B cell (primary cell): ENCODE data around the gene HHAT.

Source experiments
- EZH2 ChIP-seq: IDR thresholded peaks from 2 replicates; pipeline ENCODE4 v1.6.1; 2012; ENCODE audit warnings: borderline replicate concordance, low read depth, mild to moderate bottlenecking, moderate library complexity, low read length; ENCODE audit not compliant: insufficient read depth, poor library complexity, severe bottlenecking
- TF ChIP-seq, protein P1 (sequence below): fragments of 200-600 bp; IDR thresholded peaks from one replicate; pipeline ENCODE4 v1.8.0; 2022; ENCODE audit warnings: antibody characterized with exemption, mild to moderate bottlenecking

DNA sequence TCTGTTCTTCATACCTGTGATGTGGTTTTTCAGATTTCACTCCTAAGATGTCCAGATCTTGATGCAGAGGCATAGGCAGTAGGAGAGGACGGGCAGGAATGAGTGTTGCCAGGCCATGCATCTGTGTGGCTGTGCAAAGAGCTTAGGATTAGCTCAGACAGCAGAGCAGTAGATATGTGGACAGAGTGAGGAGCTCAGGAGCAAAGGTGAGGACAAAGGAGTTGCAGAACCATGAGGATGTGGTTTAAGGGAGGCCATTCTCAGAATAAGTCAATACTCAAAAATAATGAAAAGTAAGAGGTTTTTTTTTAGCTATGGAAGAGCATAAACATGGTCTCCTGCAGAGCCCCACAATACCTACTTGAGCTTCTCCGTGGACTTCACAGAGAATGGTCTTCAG lies 158.3 kb downstream of the HHAT start:
- TF ChIP-seq, protein P1, sequence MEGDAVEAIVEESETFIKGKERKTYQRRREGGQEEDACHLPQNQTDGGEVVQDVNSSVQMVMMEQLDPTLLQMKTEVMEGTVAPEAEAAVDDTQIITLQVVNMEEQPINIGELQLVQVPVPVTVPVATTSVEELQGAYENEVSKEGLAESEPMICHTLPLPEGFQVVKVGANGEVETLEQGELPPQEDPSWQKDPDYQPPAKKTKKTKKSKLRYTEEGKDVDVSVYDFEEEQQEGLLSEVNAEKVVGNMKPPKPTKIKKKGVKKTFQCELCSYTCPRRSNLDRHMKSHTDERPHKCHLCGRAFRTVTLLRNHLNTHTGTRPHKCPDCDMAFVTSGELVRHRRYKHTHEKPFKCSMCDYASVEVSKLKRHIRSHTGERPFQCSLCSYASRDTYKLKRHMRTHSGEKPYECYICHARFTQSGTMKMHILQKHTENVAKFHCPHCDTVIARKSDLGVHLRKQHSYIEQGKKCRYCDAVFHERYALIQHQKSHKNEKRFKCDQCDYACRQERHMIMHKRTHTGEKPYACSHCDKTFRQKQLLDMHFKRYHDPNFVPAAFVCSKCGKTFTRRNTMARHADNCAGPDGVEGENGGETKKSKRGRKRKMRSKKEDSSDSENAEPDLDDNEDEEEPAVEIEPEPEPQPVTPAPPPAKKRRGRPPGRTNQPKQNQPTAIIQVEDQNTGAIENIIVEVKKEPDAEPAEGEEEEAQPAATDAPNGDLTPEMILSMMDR = no peak
- no peak for TF ChIP-seq EZH2
